GM12865 (cell line): Measurements from ENCODE around the gene SPRR2E.
"Not testable (repeated sequence)": the region's sequence is repeated elsewhere in the genome, so short reads cannot be mapped to it uniquely, and the experiment has no call there.

Source experiments
- DNase-seq: peaks from one replicate; pipeline ENCODE4 v3.0.0; 2010; ENCODE audit warnings: low read depth
- H3K4me3 ChIP-seq: 2 replicates; pipeline ENCODE4 v1.5.1; 2011; ENCODE audit warnings: mild to moderate bottlenecking, low read depth, low read length, control low read depth
- CTCF ChIP-seq: IDR thresholded peaks from 2 replicates; pipeline ENCODE4 v1.5.1; 2011; ENCODE audit warnings: low read length, control low read depth, low read depth, inconsistent platforms; ENCODE audit not compliant: insufficient read depth; ENCODE audit errors: missing control alignments

SPRR2E gene

GRCh38 chr1:153071511-153071910 is 22.8 kb downstream of the SPRR2E start, which contains the start of gene SPRR2B:
Gene SPRR2B, minus strand, starts transcription at chr1:153071611. Its CDS starts 772 bp downstream, at chr1:153070839.
- TF ChIP-seq CTCF: no peak
- H3K4me3 ChIP-seq: no peak within 1 kb of the TSS
- DNase-seq: no peak

- TF ChIP-seq CTCF: no peak
- H3K4me3 ChIP-seq: no peak overlapping the region
- DNase-seq: no peak
These were observed 24.1 kb downstream of the SPRR2E start for GRCh38 chr1:153070243-153070642.

- H3K4me3 ChIP-seq: no peak overlapping the region
- TF ChIP-seq CTCF: no peak
- no peak for DNase-seq
These were observed 35.2 kb downstream of the SPRR2E start for GRCh38 chr1:153058826-153059784.

GRCh38 chr1:153058154-153058553 is 36.2 kb downstream of the SPRR2E start:
- no peak for DNase-seq
- no peak for TF ChIP-seq CTCF

GRCh38 chr1:153057375-153057774 is 37.0 kb downstream of the SPRR2E start, which contains the start of gene SPRR2A:
Gene SPRR2A, minus strand, starts transcription at chr1:153057512. Its CDS starts 777 bp downstream, at chr1:153056735.
- no peak for TF ChIP-seq CTCF
- H3K4me3 ChIP-seq: no peak within 1 kb of the TSS
- no peak for DNase-seq

More at GRCh38 chr1:153058154-153058553, 36.2 kb downstream of the SPRR2E start:
- H3K4me3 ChIP-seq: no peak overlapping the region

GRCh38 chr1:153056111-153056510 is 38.2 kb downstream of the SPRR2E start:
- not testable (repeated sequence) for H3K4me3 ChIP-seq, DNase-seq

GRCh38 chr1:153049211-153049610 is 45.1 kb downstream of the SPRR2E start:
- no peak overlapping the region for H3K4me3 ChIP-seq
- no peak for DNase-seq
- TF ChIP-seq CTCF: no peak
